ENCODE results near the gene PDCD1LG2. TPM values are rescaled to one million over a fixed set of nuclear protein-coding genes. Genes with fewer than 3 reads are reported as not detected.
"Not testable (repeated sequence)": the region's sequence is repeated elsewhere in the genome, so short reads cannot be mapped to it uniquely, and the experiment has no call there.

The PDCD1LG2 gene
- not detected for total RNA-seq (ENCODE audit: unreplicated experiment)
- long read RNA-seq, result 0 reads

GRCh38 chr9:5510360-5510931, at the start of gene PDCD1LG2:
PDCD1LG2 (plus strand) TSS chr9:5510531; CDS start chr9:5522547, 12,016 bp downstream.
- Mint-ChIP-seq H3K27ac (ENCODE audit: unreplicated experiment) (peak within 1 kb of the TSS; percentile 24), H3K4me3 (ENCODE audit: unreplicated experiment) (no peak within 1 kb of the TSS), H3K27me3 (ENCODE audit: unreplicated experiment) (no peaks in the 10 kb centered on the region), H3K4me1 (ENCODE audit: low read depth, unreplicated experiment) (peaks cover 9% of the 10 kb centered on the region), H3K36me3 (ENCODE audit: unreplicated experiment) (no peaks in the 10 kb centered on the region), H3K9me3 (ENCODE audit: unreplicated experiment) (no peaks in the 10 kb centered on the region)
- TF ChIP-seq, protein P1, sequence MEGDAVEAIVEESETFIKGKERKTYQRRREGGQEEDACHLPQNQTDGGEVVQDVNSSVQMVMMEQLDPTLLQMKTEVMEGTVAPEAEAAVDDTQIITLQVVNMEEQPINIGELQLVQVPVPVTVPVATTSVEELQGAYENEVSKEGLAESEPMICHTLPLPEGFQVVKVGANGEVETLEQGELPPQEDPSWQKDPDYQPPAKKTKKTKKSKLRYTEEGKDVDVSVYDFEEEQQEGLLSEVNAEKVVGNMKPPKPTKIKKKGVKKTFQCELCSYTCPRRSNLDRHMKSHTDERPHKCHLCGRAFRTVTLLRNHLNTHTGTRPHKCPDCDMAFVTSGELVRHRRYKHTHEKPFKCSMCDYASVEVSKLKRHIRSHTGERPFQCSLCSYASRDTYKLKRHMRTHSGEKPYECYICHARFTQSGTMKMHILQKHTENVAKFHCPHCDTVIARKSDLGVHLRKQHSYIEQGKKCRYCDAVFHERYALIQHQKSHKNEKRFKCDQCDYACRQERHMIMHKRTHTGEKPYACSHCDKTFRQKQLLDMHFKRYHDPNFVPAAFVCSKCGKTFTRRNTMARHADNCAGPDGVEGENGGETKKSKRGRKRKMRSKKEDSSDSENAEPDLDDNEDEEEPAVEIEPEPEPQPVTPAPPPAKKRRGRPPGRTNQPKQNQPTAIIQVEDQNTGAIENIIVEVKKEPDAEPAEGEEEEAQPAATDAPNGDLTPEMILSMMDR (IDR thresholded peaks at IDR 0.05; ENCODE audit: partially characterized antibody, unreplicated experiment), result no peak
- no peak for DNase-seq

GRCh38 chr9:5464831-5465330, 45.5 kb upstream of the PDCD1LG2 start:
- not testable (repeated sequence) for DNase-seq; H3K36me3 Mint-ChIP-seq (ENCODE audit: unreplicated experiment); H3K27me3 Mint-ChIP-seq (ENCODE audit: unreplicated experiment); H3K4me3 Mint-ChIP-seq (ENCODE audit: unreplicated experiment); H3K4me1 Mint-ChIP-seq (ENCODE audit: low read depth, unreplicated experiment); H3K9me3 Mint-ChIP-seq (ENCODE audit: unreplicated experiment); H3K27ac Mint-ChIP-seq (ENCODE audit: unreplicated experiment)

- no peak overlapping the region for H3K27ac Mint-ChIP-seq (ENCODE audit: unreplicated experiment)
- H3K36me3 Mint-ChIP-seq (ENCODE audit: unreplicated experiment), result no peaks in the 10 kb centered on the region
- H3K4me1 Mint-ChIP-seq (ENCODE audit: low read depth, unreplicated experiment), result no peaks in the 10 kb centered on the region
- TF ChIP-seq, protein P1 (IDR thresholded peaks at IDR 0.05; ENCODE audit: partially characterized antibody, unreplicated experiment), result no peak
- no peaks in the 10 kb centered on the region for H3K27me3 Mint-ChIP-seq (ENCODE audit: unreplicated experiment)
- H3K4me3 Mint-ChIP-seq (ENCODE audit: unreplicated experiment), result no peak overlapping the region
- no peak for DNase-seq
- H3K9me3 Mint-ChIP-seq (ENCODE audit: unreplicated experiment), result no peaks in the 10 kb centered on the region
Observed at GRCh38 chr9:5466005-5466404, 44.3 kb upstream of the PDCD1LG2 start.

GRCh38 chr9:5466766-5467165, 43.6 kb upstream of the PDCD1LG2 start:
- H3K27ac Mint-ChIP-seq (ENCODE audit: unreplicated experiment), result no peak overlapping the region

DNA sequence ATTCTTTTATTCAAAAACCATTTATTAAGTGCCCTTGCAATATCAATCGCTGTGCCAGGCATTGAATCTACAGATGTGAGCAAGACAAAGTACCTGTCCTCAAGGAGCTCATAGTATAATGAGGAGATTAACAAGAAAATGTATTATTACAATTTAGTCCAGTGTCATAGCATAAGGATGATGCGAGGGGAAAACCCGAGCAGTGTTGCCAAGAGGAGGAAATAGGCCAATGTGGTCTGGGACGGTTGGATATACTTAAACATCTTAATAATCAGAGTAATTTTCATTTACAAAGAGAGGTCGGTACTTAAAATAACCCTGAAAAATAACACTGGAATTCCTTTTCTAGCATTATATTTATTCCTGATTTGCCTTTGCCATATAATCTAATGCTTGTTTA, 41.5 kb upstream of the PDCD1LG2 start:
- no peaks in the 10 kb centered on the region for H3K36me3 Mint-ChIP-seq (ENCODE audit: unreplicated experiment)
- no peak for DNase-seq
- H3K4me1 Mint-ChIP-seq (ENCODE audit: low read depth, unreplicated experiment), result no peaks in the 10 kb centered on the region
- TF ChIP-seq, protein P1 (IDR thresholded peaks at IDR 0.05; ENCODE audit: partially characterized antibody, unreplicated experiment), result no peak
- no peaks in the 10 kb centered on the region for H3K27me3 Mint-ChIP-seq (ENCODE audit: unreplicated experiment)
- H3K4me3 Mint-ChIP-seq (ENCODE audit: unreplicated experiment), result no peak overlapping the region
- no peaks in the 10 kb centered on the region for H3K9me3 Mint-ChIP-seq (ENCODE audit: unreplicated experiment)
- H3K27ac Mint-ChIP-seq (ENCODE audit: unreplicated experiment), result no peak overlapping the region

More at GRCh38 chr9:5466766-5467165, 43.6 kb upstream of the PDCD1LG2 start:
- no peaks in the 10 kb centered on the region for H3K36me3 Mint-ChIP-seq (ENCODE audit: unreplicated experiment)
- H3K9me3 Mint-ChIP-seq (ENCODE audit: unreplicated experiment), result no peaks in the 10 kb centered on the region
- no peaks in the 10 kb centered on the region for H3K4me1 Mint-ChIP-seq (ENCODE audit: low read depth, unreplicated experiment)
- no peak overlapping the region for H3K4me3 Mint-ChIP-seq (ENCODE audit: unreplicated experiment)
- TF ChIP-seq, protein P1 (IDR thresholded peaks at IDR 0.05; ENCODE audit: partially characterized antibody, unreplicated experiment), result no peak
- H3K27me3 Mint-ChIP-seq (ENCODE audit: unreplicated experiment), result no peaks in the 10 kb centered on the region
- no peak for DNase-seq
